HCT116 (cell line): ENCODE results near the gene COL1A1. TPM values are rescaled to one million over a fixed set of nuclear protein-coding genes. Genes with fewer than 3 reads are reported as not detected.

ENCODE experiments used
- ATAC-seq: fragments of 200-7000 bp; cut with Tn5 transposase; 2 replicates; pipeline ENCODE4 v1.9.1; 2020; ENCODE audit warnings: mild to moderate bottlenecking, moderate library complexity
- BruUV-seq: library from RNA; stranded (reverse); fragments of 400-500 nt; replicated peaks from 2 replicates; lab custom pipeline; 2021; lab: Mats Ljungman, UMichigan
- CTCF ChIA-PET: fragments of 300-600 bp; sonication (Branson Sonifier 250); formaldehyde crosslinking; loops from one replicate; lab custom pipeline; 2021; ENCODE audit warnings: antibody characterized with exemption; lab: Charles Lee
- POLR2A ChIA-PET: fragments of 300-600, 350-600 bp; sonication (Branson Sonifier 250); formaldehyde crosslinking; loops from one replicate; lab custom pipeline; 2021; ENCODE audit warnings: antibody characterized with exemption; lab: Charles Lee
- RAD21 ChIA-PET, 2 experiments: fragments of 300-600 bp; sonication (Branson Sonifier 250); formaldehyde crosslinking; loops; one replicate each; lab custom pipeline; 2023; ENCODE audit warnings: low total read pairs in 2 of 2; ENCODE audit not compliant: uncharacterized antibody in 2 of 2, unreplicated experiment in 2 of 2, low non-redundant PET in 1 of 2; lab: Charles Lee
- DNase-seq: peaks from one replicate; pipeline ENCODE4 v3.0.0-alpha.2; 2010; ENCODE audit warnings: low read depth, low spot score
- H2AFZ ChIP-seq: fragments of 200-600 bp; shearing (Covaris generic), sonication (generic); 2 replicates; pipeline ENCODE4 v1.6.1; 2017; ENCODE audit warnings: low read depth, mixed run types, mixed read lengths, antibody characterized with exemption, low read length; ENCODE audit not compliant: poor library complexity, severe bottlenecking
- H3K27ac ChIP-seq: 2 replicates; pipeline ENCODE4 v1.5.1; 2012; ENCODE audit warnings: low read depth, low read length
- H3K27me3 ChIP-seq: fragments of 200-600 bp; sonication (generic); 2 replicates; pipeline ENCODE4 v1.6.1; 2016; ENCODE audit warnings: mixed run types, low read length, mixed read lengths; ENCODE audit not compliant: insufficient read depth
- H3K36me3 ChIP-seq, 2 experiments: fragments of 200-500 bp in 1 of 2; fragments of 200-600 bp in 1 of 2; sonication (Bioruptor generic) in 1 of 2; sonication (generic) in 1 of 2; 2 replicates each; pipeline versions ENCODE4 v1.5.1 to v1.6.1; 2014 to 2016; ENCODE audit warnings: low read length in 2 of 2, inconsistent platforms in 1 of 2, mixed read lengths in 1 of 2, mixed run types in 1 of 2; ENCODE audit not compliant: insufficient read depth in 2 of 2, control insufficient read depth in 1 of 2
- H3K4me1 ChIP-seq, 2 experiments: fragments of 200-600 bp in 1 of 2; sonication (generic) in 1 of 2; 2 replicates each; pipeline versions ENCODE4 v1.5.1 to v1.6.1; 2012 to 2017; ENCODE audit warnings: low read length in 2 of 2, inconsistent platforms in 1 of 2, mild to moderate bottlenecking in 1 of 2, mixed read lengths in 1 of 2, mixed run types in 1 of 2, moderate library complexity in 1 of 2; ENCODE audit not compliant: insufficient read depth in 2 of 2, control insufficient read depth in 1 of 2
- H3K4me2 ChIP-seq: fragments of 200-600 bp; sonication (generic); 2 replicates; pipeline ENCODE4 v1.6.1; 2017; ENCODE audit warnings: mixed run types, low read length, mixed read lengths
- H3K4me3 ChIP-seq, 2 experiments: fragments of 200-600 bp in 1 of 2; sonication (generic) in 1 of 2; replicated peaks in 1 of 2; 2 replicates each; pipeline ENCODE4 v1.5.1; 2011 to 2016; ENCODE audit warnings: low read length in 2 of 2, control low read depth in 1 of 2, low read depth in 1 of 2, mild to moderate bottlenecking in 1 of 2, mixed read lengths in 1 of 2, mixed run types in 1 of 2
- H3K79me2 ChIP-seq: fragments of 200-600 bp; sonication (generic); 2 replicates; pipeline ENCODE4 v1.6.1; 2017; ENCODE audit warnings: mild to moderate bottlenecking, mixed run types, low read length, moderate library complexity, mixed read lengths; ENCODE audit not compliant: insufficient read depth
- H3K9ac ChIP-seq: fragments of 200-600 bp; sonication (generic); 2 replicates; pipeline ENCODE4 v1.6.1; 2016; ENCODE audit warnings: low read length, mixed read lengths
- H3K9me2 ChIP-seq: fragments of 200-600 bp; sonication (generic), shearing (Covaris generic); 2 replicates; pipeline ENCODE4 v1.6.1; 2017; ENCODE audit warnings: mixed run types, mild to moderate bottlenecking, moderate library complexity; ENCODE audit not compliant: insufficient read depth
- H3K9me3 ChIP-seq, 2 experiments: fragments of 200-500 bp in 1 of 2; fragments of 200-600 bp in 1 of 2; sonication (Bioruptor generic) in 1 of 2; sonication (generic) in 1 of 2; 2 replicates each; pipeline ENCODE4 v1.6.1; 2014 to 2017; ENCODE audit warnings: low read length in 2 of 2, mixed read lengths in 2 of 2, inconsistent platforms in 1 of 2, low read depth in 1 of 2, mild to moderate bottlenecking in 1 of 2, mixed run types in 1 of 2, moderate library complexity in 1 of 2; ENCODE audit not compliant: control insufficient read depth in 1 of 2, insufficient read depth in 1 of 2
- H4K20me1 ChIP-seq: fragments of 200-600 bp; sonication (generic), shearing (Covaris generic); 2 replicates; pipeline ENCODE4 v1.6.1; 2017; ENCODE audit warnings: mixed run types, mild to moderate bottlenecking, moderate library complexity; ENCODE audit not compliant: insufficient read depth
- EGR1 ChIP-seq: IDR thresholded peaks from 2 replicates; pipeline ENCODE4 v1.6.1; 2012; ENCODE audit warnings: low read depth
- EZH2phosphoT487 ChIP-seq: fragments of 200-600 bp; IDR thresholded peaks from 2 replicates; pipeline ENCODE4 v1.6.1; 2018; ENCODE audit warnings: antibody characterized with exemption, borderline replicate concordance
- POLR2A ChIP-seq: IDR thresholded peaks from 2 replicates; pipeline ENCODE4 v1.7.0; 2011; ENCODE audit warnings: borderline replicate concordance; ENCODE audit not compliant: insufficient read depth, insufficient read length; ENCODE audit errors: extremely low read depth
- RAD21 ChIP-seq: IDR thresholded peaks from 2 replicates; pipeline ENCODE4 v1.6.1; 2012; ENCODE audit warnings: low read depth, mild to moderate bottlenecking
- REST ChIP-seq: IDR thresholded peaks from 2 replicates; pipeline ENCODE4 v1.6.1; 2012; ENCODE audit warnings: low read depth
- SIN3A ChIP-seq: IDR thresholded peaks from 2 replicates; pipeline ENCODE4 v1.6.1; 2012; ENCODE audit warnings: low read depth
- SP1 ChIP-seq: IDR thresholded peaks from 2 replicates; pipeline ENCODE4 v1.6.1; 2012; ENCODE audit warnings: low read depth
- ZFX ChIP-seq: fragments of 450-650 bp; IDR thresholded peaks from 2 replicates; pipeline ENCODE4 v1.6.1; 2017
- intact Hi-C: fragments of 100-400 bp; cut with micrococcal nuclease; formaldehyde crosslinking; loops from 2 replicates; pipeline ENCODE4 v1.10.0; 2022
- total RNA-seq: library from RNA; stranded (reverse); gene quantifications from one replicate; pipeline ENCODE4 v1.2.1, GENCODE V29; 2021; ENCODE audit not compliant: unreplicated experiment
- TF ChIP-seq, protein P1 (sequence below), 3 experiments: fragments of 200-600 bp in 1 of 3; sonication (generic) in 1 of 3; IDR thresholded peaks in 2 of 3; conservative IDR thresholded peaks in 1 of 3; 2 replicates each; pipeline ENCODE4 v1.5.1; 2012 to 2017; ENCODE audit warnings: low read depth in 2 of 3, low read length in 2 of 3, antibody characterized with exemption in 1 of 3, borderline replicate concordance in 1 of 3, control low read depth in 1 of 3, mild to moderate bottlenecking in 1 of 3, mixed read lengths in 1 of 3, mixed run types in 1 of 3, moderate library complexity in 1 of 3; ENCODE audit not compliant: insufficient read depth in 1 of 3

Gene COL1A1
- total RNA-seq, 1 experiment from 2014 or later, result 33.6 TPM

- no peak for ATAC-seq
- Histone ChIP-seq H4K20me1 (no peaks in the 10 kb centered on the region), H3K4me2 (no peak overlapping the region), H3K9me3 (no peaks in the 10 kb centered on the region), H3K9ac (no peak overlapping the region), H3K27ac (no peak overlapping the region), H3K27me3 (no peaks in the 10 kb centered on the region), H2AFZ (no peak overlapping the region), H3K4me3 (no peak overlapping the region), H3K4me1 (peaks cover 20 to 36% of the 10 kb centered on the region in 2 experiments), H3K79me2 (no peaks in the 10 kb centered on the region), H3K36me3 (no peaks in the 10 kb centered on the region), H3K9me2 (no peaks in the 10 kb centered on the region)
- ChIA-PET POLR2A (interaction anchor here (2.8 kb wide), 1 partner anchor 11 kb away, joined by 22 read pairs; no protein-coding TSS in a partner anchor), RAD21 (no interaction called here), CTCF (interaction anchor here (1.0 to 2.8 kb wide), 10 partner anchors 11 to 173 kb away, joined by 3 to 31 read pairs (median 5); partner anchors contain the start of gene PPP1R9B)
- no TSS peak for BruUV-seq
- no peak for TF ChIP-seq RAD21
- TF ChIP-seq SP1, result no peak
- no peak for TF ChIP-seq EGR1
- no peak for TF ChIP-seq REST
- TF ChIP-seq POLR2A, result no peak
- TF ChIP-seq ZFX, result no peak
- TF ChIP-seq EZH2phosphoT487, result no peak
- TF ChIP-seq, protein P1, sequence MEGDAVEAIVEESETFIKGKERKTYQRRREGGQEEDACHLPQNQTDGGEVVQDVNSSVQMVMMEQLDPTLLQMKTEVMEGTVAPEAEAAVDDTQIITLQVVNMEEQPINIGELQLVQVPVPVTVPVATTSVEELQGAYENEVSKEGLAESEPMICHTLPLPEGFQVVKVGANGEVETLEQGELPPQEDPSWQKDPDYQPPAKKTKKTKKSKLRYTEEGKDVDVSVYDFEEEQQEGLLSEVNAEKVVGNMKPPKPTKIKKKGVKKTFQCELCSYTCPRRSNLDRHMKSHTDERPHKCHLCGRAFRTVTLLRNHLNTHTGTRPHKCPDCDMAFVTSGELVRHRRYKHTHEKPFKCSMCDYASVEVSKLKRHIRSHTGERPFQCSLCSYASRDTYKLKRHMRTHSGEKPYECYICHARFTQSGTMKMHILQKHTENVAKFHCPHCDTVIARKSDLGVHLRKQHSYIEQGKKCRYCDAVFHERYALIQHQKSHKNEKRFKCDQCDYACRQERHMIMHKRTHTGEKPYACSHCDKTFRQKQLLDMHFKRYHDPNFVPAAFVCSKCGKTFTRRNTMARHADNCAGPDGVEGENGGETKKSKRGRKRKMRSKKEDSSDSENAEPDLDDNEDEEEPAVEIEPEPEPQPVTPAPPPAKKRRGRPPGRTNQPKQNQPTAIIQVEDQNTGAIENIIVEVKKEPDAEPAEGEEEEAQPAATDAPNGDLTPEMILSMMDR (IDR thresholded peaks at IDR 0.05 in 2 of 3, conservative IDR thresholded peaks at IDR 0.05 in 1 of 3; ENCODE audit: borderline replicate concordance in 1 of 3, insufficient read depth in 1 of 3, low read depth in 2 of 3, low read length in 2 of 3), result no peak
- TF ChIP-seq SIN3A, result no peak
- intact Hi-C loops, result no loop called here
- DNase-seq, result no peak
Measured at GRCh38 chr17:50162466-50163254, 38.8 kb downstream of the COL1A1 start.
